ENCODE data around the gene COPG1. TPM values are rescaled to one million over a fixed set of nuclear protein-coding genes. Genes with fewer than 3 reads are reported as not detected.

The COPG1 gene
- polyA plus RNA-seq, 1 donor, result 144 TPM

DNA sequence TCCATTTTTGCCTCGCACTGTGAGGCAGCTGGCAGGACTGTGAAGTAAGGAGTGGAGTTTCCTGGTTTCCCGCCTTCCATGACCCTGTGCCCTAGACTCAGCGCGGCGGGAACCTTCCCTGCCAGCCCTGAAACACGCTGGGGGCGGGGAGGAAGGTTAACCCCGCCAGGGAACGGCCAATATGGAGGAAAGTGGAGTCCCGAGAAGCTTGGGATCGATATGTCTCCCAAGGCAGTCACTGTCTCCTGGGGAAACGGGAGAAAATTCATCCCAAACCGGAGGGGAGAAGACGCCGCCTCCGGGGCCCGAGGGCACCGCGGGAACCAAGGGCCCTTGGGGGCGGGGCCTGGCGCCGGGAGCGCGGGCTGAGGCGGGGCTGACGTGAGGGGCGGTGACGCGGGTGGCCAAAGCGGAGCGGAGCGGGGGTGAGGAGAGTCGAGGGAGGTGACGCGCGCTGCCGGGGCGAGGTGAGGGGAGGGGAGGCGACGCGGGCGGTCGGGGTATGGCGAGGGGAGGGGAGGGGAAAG, 29.1 kb downstream of the COPG1 start, which contains the start of gene HMCES:
HMCES (plus strand) TSS at position 432 of the 527 bp plus-strand sequence. CDS start 863 bp downstream, outside the sequence.
- Histone ChIP-seq H3K4me1 (ENCODE audit: control insufficient read depth, insufficient read depth, low read length) (peaks cover 9% of the 10 kb centered on the region), H3K36me3 (ENCODE audit: control insufficient read depth, insufficient read depth, low read length) (peaks cover 37% of the 10 kb centered on the region), H3K4me3 (ENCODE audit: low read length) (peak within 1 kb of the TSS; percentile 68), H3K9me3 (ENCODE audit: control insufficient read depth, low read depth, low read length) (no peaks in the 10 kb centered on the region), H3K27ac (ENCODE audit: low read length) (peak within 1 kb of the TSS; percentile 95), H3K27me3 (ENCODE audit: control insufficient read depth, insufficient read depth, low read length) (no peaks in the 10 kb centered on the region)
- peak; percentile 90 to 95 for DNase-seq
- no CpG with 5 or more reads among the region's 44 CpGs for WGBS (ENCODE audit: insufficient coverage, low lambda C conversion rate)

DNA sequence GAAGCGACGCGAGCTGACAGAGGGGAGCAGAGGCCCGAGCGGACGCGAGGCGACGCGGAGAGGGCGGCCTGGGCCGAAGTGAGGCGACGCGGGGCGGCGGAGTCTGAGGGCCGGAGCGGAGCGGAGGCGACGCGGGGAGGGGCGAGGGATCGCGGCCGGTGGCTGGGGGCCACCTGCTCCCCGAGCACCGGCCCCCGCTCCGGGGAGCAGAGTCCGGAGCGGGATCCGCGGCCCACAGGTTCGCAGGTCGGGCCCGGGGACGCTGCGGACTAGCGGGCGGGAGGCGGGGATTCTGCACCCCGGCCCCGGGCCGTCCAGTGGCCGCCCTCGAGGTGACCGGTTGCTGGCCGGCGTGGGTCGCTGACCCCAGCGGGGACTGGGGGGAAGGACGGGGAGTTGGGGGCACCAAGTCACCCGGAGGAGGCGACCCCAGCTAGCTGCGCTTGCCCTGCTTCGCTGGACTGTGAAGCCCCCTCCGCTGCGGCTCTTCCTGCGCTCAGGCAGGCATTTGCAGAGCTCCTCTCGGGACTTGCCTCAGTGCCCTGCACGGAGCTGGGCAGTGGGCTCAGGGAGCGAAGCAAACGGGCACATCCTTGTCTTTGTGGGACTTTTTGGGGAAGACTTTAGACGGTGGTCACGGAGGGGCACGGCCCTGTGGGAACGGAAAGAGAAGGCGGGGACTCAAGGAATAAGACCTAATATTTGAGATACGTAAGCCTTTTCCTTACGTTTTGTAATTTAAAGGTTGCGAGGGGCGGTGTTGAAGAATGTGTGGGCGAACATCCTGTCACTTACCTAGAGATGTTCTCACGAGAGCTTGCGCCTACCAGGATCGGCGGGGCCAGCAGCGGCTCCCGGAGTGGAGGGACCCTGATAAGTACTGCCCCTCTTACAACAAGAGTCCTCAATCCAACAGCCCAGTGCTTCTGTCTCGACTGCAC, 29.8 kb downstream of the COPG1 start:
- DNase-seq, result peak; percentile 26 to 59
- H3K27me3 ChIP-seq (ENCODE audit: control insufficient read depth, insufficient read depth, low read length), result no peaks in the 10 kb centered on the region
- no peaks in the 10 kb centered on the region for H3K9me3 ChIP-seq (ENCODE audit: control insufficient read depth, low read depth, low read length)
- H3K4me3 ChIP-seq (ENCODE audit: low read length), result peak overlapping the region; percentile 68
- peak overlapping the region; percentile 95 for H3K27ac ChIP-seq (ENCODE audit: low read length)
- peaks cover 9% of the 10 kb centered on the region for H3K4me1 ChIP-seq (ENCODE audit: control insufficient read depth, insufficient read depth, low read length)
- WGBS (ENCODE audit: insufficient coverage, low lambda C conversion rate), result no CpG with 5 or more reads among the region's 82 CpGs
- peaks cover 31% of the 10 kb centered on the region for H3K36me3 ChIP-seq (ENCODE audit: control insufficient read depth, insufficient read depth, low read length)

DNA sequence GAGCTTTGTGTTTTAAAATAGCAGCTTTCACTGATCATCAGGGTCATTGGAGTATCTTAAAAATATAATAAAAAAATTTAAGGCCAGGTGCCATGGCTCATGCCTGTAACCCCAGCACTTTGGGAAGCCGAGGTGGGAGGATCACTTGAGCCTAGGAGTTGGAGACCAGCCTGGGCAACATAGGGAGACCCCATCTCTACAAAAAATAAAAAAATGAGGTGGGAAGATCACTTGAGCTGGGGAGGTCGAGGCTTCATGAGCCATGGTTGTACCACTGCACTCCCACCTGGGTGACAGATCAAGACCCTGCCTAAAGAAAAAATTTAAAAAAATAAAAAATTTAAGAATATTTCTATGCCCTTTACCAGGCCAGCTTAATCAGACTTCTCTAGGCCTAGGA, 30.8 kb downstream of the COPG1 start:
- H3K27ac ChIP-seq (ENCODE audit: low read length), result no peak overlapping the region
- no peaks in the 10 kb centered on the region for H3K27me3 ChIP-seq (ENCODE audit: control insufficient read depth, insufficient read depth, low read length)
- DNase-seq, result no peak
- no peaks in the 10 kb centered on the region for H3K9me3 ChIP-seq (ENCODE audit: control insufficient read depth, low read depth, low read length)
- peaks cover 22% of the 10 kb centered on the region for H3K36me3 ChIP-seq (ENCODE audit: control insufficient read depth, insufficient read depth, low read length)
- peaks cover 9% of the 10 kb centered on the region for H3K4me1 ChIP-seq (ENCODE audit: control insufficient read depth, insufficient read depth, low read length)
- 71% methylated on average over 1 of the region's 2 CpGs for WGBS (ENCODE audit: insufficient coverage, low lambda C conversion rate)
- H3K4me3 ChIP-seq (ENCODE audit: low read length), result no peak overlapping the region

DNA sequence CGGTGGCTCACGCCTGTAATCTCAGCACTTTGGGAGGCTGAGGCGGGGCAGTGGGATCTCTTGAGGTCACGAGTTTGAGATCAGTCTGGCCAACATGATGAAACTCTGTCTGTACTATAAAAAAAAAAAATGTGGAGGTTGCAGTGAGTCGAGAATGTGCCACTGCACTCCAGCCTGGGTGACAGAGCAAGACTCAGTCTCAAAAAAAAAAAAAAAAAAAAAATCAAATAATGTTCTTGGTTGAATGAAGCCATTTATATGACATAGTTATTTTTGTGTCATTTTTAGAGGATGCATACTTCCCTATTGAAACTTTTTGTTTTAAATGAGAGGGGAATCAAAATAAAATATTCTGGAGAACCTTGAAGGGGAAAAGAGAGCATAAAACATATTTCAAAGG, 32.3 kb downstream of the COPG1 start:
- no peak for DNase-seq
- H3K27me3 ChIP-seq (ENCODE audit: control insufficient read depth, insufficient read depth, low read length), result no peaks in the 10 kb centered on the region
- H3K9me3 ChIP-seq (ENCODE audit: control insufficient read depth, low read depth, low read length), result no peaks in the 10 kb centered on the region
- WGBS (ENCODE audit: insufficient coverage, low lambda C conversion rate), result 100% methylated on average over 1 of the region's 5 CpGs
- H3K4me1 ChIP-seq (ENCODE audit: control insufficient read depth, insufficient read depth, low read length), result peaks cover 9% of the 10 kb centered on the region
- no peak overlapping the region for H3K27ac ChIP-seq (ENCODE audit: low read length)
- H3K4me3 ChIP-seq (ENCODE audit: low read length), result no peak overlapping the region
- peaks cover 15% of the 10 kb centered on the region for H3K36me3 ChIP-seq (ENCODE audit: control insufficient read depth, insufficient read depth, low read length)

DNA sequence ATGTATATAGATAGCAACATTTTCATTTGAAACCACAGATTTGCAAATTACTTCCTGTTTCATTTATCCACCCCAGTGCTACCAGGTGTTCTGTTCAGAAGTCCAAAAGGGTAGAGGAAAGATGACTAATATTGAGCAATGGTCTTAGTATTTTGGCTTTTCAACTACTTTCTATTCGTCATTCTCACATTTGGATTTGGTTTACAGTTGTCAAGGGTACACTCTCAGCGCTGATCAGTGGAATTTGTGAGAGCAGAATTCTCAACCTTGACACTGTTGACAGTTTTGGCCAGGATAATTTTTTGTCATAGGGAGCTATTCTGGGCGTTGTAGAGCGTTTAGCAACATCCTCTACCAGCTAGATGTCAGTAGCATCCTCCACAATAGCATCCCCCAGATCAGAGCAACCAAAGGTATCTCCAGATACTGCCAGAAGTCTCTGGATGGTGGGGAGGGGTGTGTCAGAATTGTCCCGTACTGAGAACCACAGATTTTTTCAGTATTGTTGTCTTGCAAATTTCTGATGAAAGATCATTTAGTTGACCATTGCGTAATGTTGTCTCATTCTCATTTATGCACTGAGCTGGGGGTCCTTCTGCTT, 33.4 kb downstream of the COPG1 start:
- no peak overlapping the region for H3K27ac ChIP-seq (ENCODE audit: low read length)
- no peak overlapping the region for H3K4me3 ChIP-seq (ENCODE audit: low read length)
- H3K9me3 ChIP-seq (ENCODE audit: control insufficient read depth, low read depth, low read length), result no peaks in the 10 kb centered on the region
- H3K4me1 ChIP-seq (ENCODE audit: control insufficient read depth, insufficient read depth, low read length), result peaks cover 7% of the 10 kb centered on the region
- no peaks in the 10 kb centered on the region for H3K27me3 ChIP-seq (ENCODE audit: control insufficient read depth, insufficient read depth, low read length)
- WGBS (ENCODE audit: insufficient coverage, low lambda C conversion rate), result 100% methylated on average over 1 of the region's 6 CpGs
- DNase-seq, result no peak
- H3K36me3 ChIP-seq (ENCODE audit: control insufficient read depth, insufficient read depth, low read length), result peaks cover 9% of the 10 kb centered on the region

DNA sequence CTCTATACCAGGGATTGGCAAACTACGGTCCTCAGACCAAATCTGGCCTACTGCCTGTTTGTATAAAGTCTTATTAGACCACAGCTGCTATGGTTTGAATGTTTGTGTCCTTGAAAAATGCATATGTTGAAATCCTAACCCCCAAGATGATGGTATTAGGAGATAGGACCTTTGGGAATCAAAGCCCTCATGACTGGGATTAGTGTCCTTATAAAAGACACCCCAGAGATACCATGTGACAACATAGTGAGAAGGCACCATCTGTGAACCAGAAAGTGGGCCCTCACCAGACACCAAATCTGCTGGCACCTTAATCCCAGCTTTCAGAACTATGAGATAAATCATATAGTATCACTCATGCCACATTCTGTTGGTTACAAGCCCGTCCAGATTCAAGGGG, 36.7 kb downstream of the COPG1 start:
- Histone ChIP-seq H3K4me3 (ENCODE audit: low read length) (no peak overlapping the region), H3K27me3 (ENCODE audit: control insufficient read depth, insufficient read depth, low read length) (no peaks in the 10 kb centered on the region), H3K4me1 (ENCODE audit: control insufficient read depth, insufficient read depth, low read length) (no peaks in the 10 kb centered on the region), H3K36me3 (ENCODE audit: control insufficient read depth, insufficient read depth, low read length) (peaks cover 26% of the 10 kb centered on the region), H3K27ac (ENCODE audit: low read length) (no peak overlapping the region), H3K9me3 (ENCODE audit: control insufficient read depth, low read depth, low read length) (no peaks in the 10 kb centered on the region)
- DNase-seq, result no peak
- WGBS (ENCODE audit: insufficient coverage, low lambda C conversion rate), result no CpG with 5 or more reads among the region's 2 CpGs

DNA sequence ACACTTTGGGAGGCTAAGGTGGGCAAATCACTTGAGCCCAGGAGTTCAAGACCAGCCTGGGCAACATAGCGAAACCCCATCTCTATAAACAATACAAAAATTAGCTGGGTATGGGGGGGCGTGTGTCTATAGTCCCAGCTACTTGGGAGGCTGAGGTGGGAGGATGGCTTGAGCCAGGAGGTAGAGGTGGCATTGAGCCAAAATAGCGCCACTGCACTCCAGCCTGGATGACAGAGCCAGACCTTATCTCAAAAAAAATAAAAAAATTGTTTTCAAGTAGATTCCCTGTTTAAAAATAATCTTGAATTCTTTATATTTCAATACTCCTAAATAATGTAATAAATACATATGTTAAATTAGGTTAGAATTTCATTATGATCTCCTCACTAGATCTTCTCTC, 39.0 kb downstream of the COPG1 start:
- Histone ChIP-seq H3K9me3 (ENCODE audit: control insufficient read depth, low read depth, low read length) (no peaks in the 10 kb centered on the region), H3K27ac (ENCODE audit: low read length) (no peak overlapping the region), H3K36me3 (ENCODE audit: control insufficient read depth, insufficient read depth, low read length) (peaks cover 39% of the 10 kb centered on the region), H3K4me3 (ENCODE audit: low read length) (no peak overlapping the region), H3K27me3 (ENCODE audit: control insufficient read depth, insufficient read depth, low read length) (no peaks in the 10 kb centered on the region), H3K4me1 (ENCODE audit: control insufficient read depth, insufficient read depth, low read length) (no peaks in the 10 kb centered on the region)
- WGBS (ENCODE audit: insufficient coverage, low lambda C conversion rate), result no CpG with 5 or more reads among the region's 3 CpGs
- DNase-seq, result no peak

DNA sequence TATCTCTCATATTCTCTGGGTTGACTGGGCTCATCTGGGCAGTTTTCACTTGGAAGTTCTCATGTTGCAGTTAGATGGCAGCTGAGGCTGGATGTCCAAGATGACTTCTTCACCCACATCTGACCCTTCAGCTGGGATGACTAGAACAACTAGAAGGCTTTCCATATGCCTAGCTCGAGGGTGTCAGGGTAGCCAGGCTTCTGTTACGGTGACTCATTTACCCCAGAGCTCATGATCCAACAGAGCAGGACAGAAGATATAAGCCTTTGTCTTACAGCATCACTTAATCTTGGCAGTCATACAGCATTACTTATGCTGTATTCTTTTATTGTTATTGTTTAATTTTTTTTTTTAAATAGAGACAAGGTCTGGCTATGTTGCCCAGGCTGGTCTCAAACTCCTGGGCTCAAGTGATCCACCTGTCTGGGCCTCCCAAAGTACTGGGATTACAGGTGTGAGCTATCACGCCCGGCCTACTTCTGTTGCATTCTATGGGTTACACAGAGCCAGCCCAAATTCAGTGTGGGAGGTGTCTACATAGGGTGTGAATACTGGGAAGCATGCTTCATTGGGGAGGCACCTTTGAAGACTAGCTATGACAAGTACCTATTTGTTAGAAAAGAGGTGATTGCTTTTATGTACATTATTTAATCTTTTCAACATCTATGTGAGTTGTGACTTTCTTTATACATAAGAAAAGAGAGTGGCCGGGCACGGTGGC, 40.0 kb downstream of the COPG1 start:
- no peak for DNase-seq
- Histone ChIP-seq H3K9me3 (ENCODE audit: control insufficient read depth, low read depth, low read length) (no peaks in the 10 kb centered on the region), H3K27me3 (ENCODE audit: control insufficient read depth, insufficient read depth, low read length) (no peaks in the 10 kb centered on the region), H3K4me3 (ENCODE audit: low read length) (no peak overlapping the region), H3K36me3 (ENCODE audit: control insufficient read depth, insufficient read depth, low read length) (peaks cover 40% of the 10 kb centered on the region), H3K4me1 (ENCODE audit: control insufficient read depth, insufficient read depth, low read length) (no peaks in the 10 kb centered on the region), H3K27ac (ENCODE audit: low read length) (no peak overlapping the region)
- WGBS (ENCODE audit: insufficient coverage, low lambda C conversion rate), result no CpG with 5 or more reads among the region's 6 CpGs

DNA sequence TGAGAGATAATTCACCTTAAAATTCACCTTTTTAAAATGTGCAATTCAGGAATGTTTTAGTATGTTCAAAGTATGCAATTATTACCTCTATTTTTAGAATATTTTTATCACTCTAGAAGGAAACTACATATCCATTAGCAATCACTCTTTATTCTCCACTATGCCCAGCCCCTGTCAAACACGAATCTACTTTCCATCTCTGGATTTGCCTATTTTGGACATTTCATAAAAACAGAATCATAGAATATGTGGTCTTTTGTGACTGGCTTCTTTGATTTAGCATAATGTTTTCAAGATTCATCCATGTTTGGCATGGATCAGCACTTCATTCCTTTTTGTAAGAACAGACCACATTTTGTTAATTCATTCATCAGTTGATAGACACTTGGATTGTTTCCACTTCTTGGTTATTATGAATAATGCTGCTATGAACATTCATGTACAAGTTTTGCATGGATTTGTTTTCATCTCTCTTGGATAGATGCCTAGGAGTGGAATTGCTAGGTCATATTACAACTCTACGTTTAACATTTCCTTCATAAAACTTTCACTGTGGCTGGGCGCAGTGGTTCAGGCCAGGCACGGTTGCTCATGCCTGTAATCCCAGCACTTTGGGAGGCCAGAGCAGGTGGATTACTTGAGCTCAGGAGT, 42.0 kb downstream of the COPG1 start:
- Histone ChIP-seq H3K27me3 (ENCODE audit: control insufficient read depth, insufficient read depth, low read length) (no peaks in the 10 kb centered on the region), H3K27ac (ENCODE audit: low read length) (no peak overlapping the region), H3K36me3 (ENCODE audit: control insufficient read depth, insufficient read depth, low read length) (peaks cover 51% of the 10 kb centered on the region), H3K4me3 (ENCODE audit: low read length) (no peak overlapping the region), H3K9me3 (ENCODE audit: control insufficient read depth, low read depth, low read length) (no peaks in the 10 kb centered on the region), H3K4me1 (ENCODE audit: control insufficient read depth, insufficient read depth, low read length) (no peaks in the 10 kb centered on the region)
- no peak for DNase-seq
- WGBS (ENCODE audit: insufficient coverage, low lambda C conversion rate), result no CpG with 5 or more reads among the region's 4 CpGs

DNA sequence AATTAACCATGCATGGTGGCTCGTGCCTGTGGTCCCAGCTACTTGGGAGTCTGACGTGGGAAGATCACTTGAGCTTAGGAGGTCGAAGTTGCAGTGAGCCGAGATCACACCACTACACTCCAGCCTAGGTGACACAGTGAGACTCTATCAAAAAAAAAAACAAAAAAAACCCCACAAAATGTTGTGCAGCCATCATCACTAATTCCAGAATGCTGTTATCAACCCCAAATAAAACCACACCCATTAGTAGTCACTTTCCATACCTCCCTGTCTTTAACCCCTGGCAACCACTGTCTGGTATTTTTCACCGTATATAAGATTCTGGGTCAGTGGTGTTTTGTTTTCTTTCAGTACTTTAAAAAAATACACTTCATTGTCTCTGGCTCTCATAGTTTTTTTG, 45.9 kb downstream of the COPG1 start:
- peaks cover 58% of the 10 kb centered on the region for H3K36me3 ChIP-seq (ENCODE audit: control insufficient read depth, insufficient read depth, low read length)

More for the DNA sequence above, 45.9 kb downstream of the COPG1 start:
- Histone ChIP-seq H3K27ac (ENCODE audit: low read length) (no peak overlapping the region), H3K27me3 (ENCODE audit: control insufficient read depth, insufficient read depth, low read length) (no peaks in the 10 kb centered on the region), H3K4me1 (ENCODE audit: control insufficient read depth, insufficient read depth, low read length) (no peaks in the 10 kb centered on the region), H3K9me3 (ENCODE audit: control insufficient read depth, low read depth, low read length) (no peaks in the 10 kb centered on the region), H3K4me3 (ENCODE audit: low read length) (no peak overlapping the region)
- no peak for DNase-seq
- no CpG with 5 or more reads among the region's 5 CpGs for WGBS (ENCODE audit: insufficient coverage, low lambda C conversion rate)

All from large intestine (tissue), 3 donors.